D721Med (cell line): ENCODE results near the gene DMXL2.
"Not testable (repeated sequence)": the region's sequence is repeated elsewhere in the genome, so short reads cannot be mapped to it uniquely, and the experiment has no call there.

Source experiments
- DNase-seq: peaks from one replicate; pipeline ENCODE4 v3.0.0; 2011; ENCODE audit warnings: low spot score; ENCODE audit not compliant: insufficient read length
- FAIRE-seq: peaks from 2 replicates; lab custom pipeline; 2011; peaks lifted over from hg19 to GRCh38; lab: Jason Lieb, UNC
- TF ChIP-seq, protein P1 (sequence below): IDR thresholded peaks from 2 replicates; pipeline ENCODE4 v1.5.1; 2012; ENCODE audit warnings: mild to moderate bottlenecking, control low read depth; ENCODE audit not compliant: insufficient read depth; ENCODE audit errors: missing control alignments

DMXL2 gene

DNA sequence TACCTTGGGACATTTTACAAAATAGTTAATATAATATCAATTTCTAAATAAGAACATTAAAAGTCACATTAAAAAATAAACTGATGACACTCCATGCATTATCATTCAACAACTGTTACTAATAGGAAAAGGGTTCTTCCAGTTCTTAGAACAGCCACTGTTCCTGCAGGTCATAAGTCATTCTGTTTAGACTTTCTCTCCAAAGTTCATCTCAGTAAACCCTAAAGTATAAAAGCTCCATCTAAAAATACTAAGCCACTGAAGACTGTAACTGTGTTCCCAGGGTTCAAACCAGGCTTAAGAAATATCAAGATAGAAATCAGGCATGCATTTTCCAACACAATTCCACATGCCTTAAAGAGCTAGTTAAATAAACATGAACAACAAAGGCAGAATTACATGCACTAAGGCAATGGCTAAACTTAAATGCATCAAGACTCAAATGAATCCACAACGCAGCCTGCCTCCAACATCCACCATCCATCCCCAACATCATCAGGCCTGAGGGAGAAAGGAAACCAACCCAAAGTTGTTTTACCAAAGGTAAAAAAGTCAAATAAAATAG, 46.2 kb downstream of the DMXL2 start:
- no peak for FAIRE-seq
- DNase-seq: no peak
- TF ChIP-seq, protein P1, sequence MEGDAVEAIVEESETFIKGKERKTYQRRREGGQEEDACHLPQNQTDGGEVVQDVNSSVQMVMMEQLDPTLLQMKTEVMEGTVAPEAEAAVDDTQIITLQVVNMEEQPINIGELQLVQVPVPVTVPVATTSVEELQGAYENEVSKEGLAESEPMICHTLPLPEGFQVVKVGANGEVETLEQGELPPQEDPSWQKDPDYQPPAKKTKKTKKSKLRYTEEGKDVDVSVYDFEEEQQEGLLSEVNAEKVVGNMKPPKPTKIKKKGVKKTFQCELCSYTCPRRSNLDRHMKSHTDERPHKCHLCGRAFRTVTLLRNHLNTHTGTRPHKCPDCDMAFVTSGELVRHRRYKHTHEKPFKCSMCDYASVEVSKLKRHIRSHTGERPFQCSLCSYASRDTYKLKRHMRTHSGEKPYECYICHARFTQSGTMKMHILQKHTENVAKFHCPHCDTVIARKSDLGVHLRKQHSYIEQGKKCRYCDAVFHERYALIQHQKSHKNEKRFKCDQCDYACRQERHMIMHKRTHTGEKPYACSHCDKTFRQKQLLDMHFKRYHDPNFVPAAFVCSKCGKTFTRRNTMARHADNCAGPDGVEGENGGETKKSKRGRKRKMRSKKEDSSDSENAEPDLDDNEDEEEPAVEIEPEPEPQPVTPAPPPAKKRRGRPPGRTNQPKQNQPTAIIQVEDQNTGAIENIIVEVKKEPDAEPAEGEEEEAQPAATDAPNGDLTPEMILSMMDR: no peak

DNA sequence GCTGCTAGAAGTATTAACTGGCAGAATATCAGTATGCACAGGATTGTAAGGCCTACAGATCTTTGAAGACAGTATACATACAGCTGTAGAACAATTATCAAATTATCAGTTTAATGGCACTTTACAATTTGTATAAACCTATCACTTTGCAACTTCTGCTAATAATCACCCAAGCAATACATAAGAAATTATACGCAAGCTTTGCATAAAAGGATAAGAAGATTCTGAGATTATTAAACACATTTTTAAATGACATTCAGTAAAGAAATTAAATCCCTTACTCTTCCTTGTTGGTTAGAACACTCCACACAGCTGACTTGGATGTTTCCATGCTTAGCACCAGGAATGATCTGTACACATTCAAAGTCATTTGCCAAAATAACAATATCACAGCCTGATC, 46.8 kb downstream of the DMXL2 start:
- TF ChIP-seq, protein P1: no peak
- no peak for DNase-seq
- no peak for FAIRE-seq

DNA sequence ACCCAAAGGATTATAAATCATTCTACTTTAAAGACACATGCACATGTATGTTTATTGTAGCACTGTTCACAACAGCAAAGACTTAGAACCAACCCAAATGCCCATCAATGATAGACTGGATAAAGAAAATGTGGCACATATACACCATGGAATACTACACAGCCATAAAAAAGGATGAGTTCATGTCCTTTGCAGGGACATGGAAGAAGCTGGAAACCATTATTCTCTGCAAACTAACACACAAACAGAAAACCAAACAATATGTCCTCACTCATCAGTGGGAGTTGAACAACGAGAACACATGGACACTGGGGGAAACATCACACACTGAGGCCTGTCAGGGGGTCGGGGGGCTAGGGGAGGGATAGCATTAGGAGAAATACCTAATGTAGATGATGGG, 49.2 kb downstream of the DMXL2 start:
- DNase-seq, FAIRE-seq: not testable (repeated sequence)

DNA sequence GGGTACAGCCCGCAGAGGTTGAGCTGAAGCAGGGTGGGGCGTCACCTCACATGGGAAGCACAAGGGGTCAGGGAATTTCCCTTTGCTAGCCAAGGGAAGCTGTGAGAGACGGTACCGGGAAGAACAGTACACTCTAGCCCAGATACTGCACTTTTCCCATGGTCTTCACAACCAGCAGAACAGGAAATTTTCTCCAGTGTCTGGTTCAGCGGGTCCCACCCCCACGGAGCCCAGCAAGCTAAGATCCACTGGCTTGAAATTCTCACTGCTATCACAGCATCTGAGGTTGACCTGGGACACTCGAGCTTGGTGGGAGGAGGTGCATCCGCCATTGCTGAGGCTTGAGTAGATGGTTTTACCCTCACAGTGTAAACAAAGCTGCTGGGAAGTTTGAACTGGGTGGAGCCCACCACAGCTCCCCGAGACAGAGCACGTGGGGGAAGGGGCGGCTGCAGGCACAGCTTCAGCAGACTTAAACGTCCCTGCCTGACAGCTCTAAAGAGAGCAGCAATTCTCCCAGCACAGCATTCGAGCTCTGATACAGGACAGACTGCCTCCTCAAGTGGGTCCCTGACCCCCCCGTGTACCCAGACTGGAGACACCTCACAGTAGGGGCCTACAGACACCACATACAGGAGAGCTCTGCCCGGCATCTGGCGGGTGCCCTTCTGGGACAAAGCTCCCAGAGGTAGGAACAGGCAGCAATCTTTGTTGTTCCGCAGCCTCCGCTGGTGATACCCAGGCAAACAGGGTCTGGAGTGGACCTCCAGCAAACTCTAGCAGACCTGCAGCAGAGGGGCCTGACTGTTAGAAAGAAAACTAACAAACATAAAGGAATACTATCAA, 53.4 kb downstream of the DMXL2 start:
- not testable (repeated sequence) for FAIRE-seq, DNase-seq

DNA sequence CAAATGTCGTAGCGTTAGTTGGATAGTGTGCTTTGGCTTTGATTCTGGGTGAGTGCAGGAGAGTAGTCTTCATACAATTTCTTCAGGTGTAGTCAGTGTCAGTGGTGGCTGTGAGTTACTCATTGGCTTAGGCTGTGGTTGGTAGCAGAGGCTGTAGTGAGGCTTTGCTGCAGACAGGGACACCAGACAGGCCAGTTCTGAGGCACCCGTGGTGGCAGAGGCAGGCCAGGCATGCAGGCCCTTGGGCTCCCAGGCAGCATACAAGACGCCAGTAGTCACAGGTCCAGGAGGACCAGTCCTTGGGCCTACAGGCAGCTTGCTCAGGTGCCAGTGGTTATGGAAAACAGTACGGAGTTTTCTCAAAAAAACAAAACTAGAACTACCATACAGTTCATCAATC, 61.3 kb downstream of the DMXL2 start:
- TF ChIP-seq, protein P1: no peak
- FAIRE-seq (no peak), DNase-seq (no peak)

DNA sequence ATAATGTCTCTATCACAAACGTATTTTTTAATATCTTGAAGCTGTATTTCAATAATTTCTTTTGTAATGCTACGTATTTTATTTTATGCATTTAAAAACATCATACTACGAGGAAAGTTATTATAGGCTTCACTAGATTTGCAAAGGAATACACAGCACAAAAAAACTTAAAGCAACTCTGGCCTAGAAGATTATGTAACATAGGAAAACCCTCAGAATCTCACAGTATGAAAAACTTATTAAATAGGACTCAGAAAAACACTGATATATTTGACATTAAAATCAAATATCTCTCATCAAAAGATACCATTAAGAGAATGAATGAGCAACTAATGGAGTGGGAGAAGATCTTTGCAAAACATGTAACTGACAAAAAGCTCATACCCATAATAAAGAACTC, 63.7 kb downstream of the DMXL2 start:
- DNase-seq (no peak), FAIRE-seq (no peak)
- TF ChIP-seq, protein P1: no peak

DNA sequence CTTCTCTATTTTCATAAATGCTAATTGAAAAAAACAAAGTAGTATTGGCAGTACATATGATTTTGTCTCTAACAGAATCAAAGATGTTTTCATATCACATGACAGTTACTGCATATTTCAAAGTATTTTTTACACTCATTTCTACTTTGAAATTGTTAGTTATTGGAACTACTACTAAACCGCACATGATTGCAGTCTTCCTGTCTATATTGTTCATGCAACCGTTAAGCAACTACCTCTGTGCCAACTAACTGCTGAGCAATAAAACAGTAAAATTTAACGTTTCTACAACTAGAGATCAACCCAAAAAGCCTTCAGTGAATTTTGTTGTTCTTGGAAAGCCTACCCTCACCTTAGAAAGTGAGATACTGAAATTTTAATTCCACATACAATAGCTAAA, 64.2 kb downstream of the DMXL2 start:
- TF ChIP-seq, protein P1: no peak
- DNase-seq (no peak), FAIRE-seq (no peak)

DNA sequence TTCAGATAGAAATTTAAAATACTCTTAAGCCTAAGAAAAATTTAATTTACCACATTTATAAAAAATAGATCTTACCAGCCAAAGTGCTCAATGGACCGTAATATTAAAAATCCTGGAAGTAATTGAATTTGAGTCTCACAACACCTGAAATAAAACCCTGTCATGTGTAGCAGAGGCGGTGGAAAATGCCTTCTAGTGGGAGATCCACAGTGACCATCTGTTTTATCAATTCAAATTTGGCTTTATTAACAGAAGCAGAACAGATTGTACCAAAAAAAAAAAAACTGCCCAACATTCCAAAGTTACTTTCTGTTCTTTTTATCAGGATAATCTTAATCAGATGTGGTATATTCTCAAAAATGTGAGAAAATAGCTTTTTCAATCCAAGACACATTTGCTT, 71.7 kb downstream of the DMXL2 start:
- FAIRE-seq (peak; percentile 83), DNase-seq (no peak)
- TF ChIP-seq, protein P1: no peak
